OCI-LY1 (cell line): ENCODE measurements around the gene EIF2S1.

Source experiments
- EZH2 ChIP-seq: fragments of 200-600 bp; sonication (generic), shearing (Covaris generic); IDR thresholded peaks from 2 replicates; pipeline ENCODE4 v1.8.0; 2017; ENCODE audit warnings: borderline replicate concordance, mixed run types, mild to moderate bottlenecking, antibody characterized with exemption, low read length, moderate library complexity, mixed read lengths
- TF ChIP-seq, protein P1 (sequence below): fragments of 200-600 bp; sonication (generic), shearing (Covaris generic); IDR thresholded peaks from 2 replicates; pipeline ENCODE4 v1.5.1; 2017; ENCODE audit warnings: mild to moderate bottlenecking, antibody characterized with exemption, low read length, moderate library complexity, mixed read lengths

- TF ChIP-seq, protein P1, sequence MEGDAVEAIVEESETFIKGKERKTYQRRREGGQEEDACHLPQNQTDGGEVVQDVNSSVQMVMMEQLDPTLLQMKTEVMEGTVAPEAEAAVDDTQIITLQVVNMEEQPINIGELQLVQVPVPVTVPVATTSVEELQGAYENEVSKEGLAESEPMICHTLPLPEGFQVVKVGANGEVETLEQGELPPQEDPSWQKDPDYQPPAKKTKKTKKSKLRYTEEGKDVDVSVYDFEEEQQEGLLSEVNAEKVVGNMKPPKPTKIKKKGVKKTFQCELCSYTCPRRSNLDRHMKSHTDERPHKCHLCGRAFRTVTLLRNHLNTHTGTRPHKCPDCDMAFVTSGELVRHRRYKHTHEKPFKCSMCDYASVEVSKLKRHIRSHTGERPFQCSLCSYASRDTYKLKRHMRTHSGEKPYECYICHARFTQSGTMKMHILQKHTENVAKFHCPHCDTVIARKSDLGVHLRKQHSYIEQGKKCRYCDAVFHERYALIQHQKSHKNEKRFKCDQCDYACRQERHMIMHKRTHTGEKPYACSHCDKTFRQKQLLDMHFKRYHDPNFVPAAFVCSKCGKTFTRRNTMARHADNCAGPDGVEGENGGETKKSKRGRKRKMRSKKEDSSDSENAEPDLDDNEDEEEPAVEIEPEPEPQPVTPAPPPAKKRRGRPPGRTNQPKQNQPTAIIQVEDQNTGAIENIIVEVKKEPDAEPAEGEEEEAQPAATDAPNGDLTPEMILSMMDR = no peak
- TF ChIP-seq EZH2 = no peak
These were observed 35.2 kb downstream of the EIF2S1 start for GRCh38 chr14:67395086-67395875.
